Suprapubic skin (tissue), 4 donors: Measurements from ENCODE around the gene AQP2.

ENCODE experiments used
- CTCF ChIP-seq, 2 donors: fragments of 200-600 bp in 1 of 2; fragments of 450-650 bp in 1 of 2; sonication (generic) in 1 of 2; IDR thresholded peaks; one replicate each; pipeline ENCODE4 v1.5.1; 2016 to 2019; ENCODE audit warnings: antibody characterized with exemption in 2 of 2, mild to moderate bottlenecking in 1 of 2, moderate library complexity in 1 of 2
- POLR2A ChIP-seq, 2 donors: fragments of 450-650 bp; IDR thresholded peaks; one replicate each; pipeline ENCODE4 v1.6.1; 2017; ENCODE audit warnings: antibody characterized with exemption in 2 of 2, mild to moderate bottlenecking in 2 of 2, moderate library complexity in 2 of 2
- POLR2AphosphoS5 ChIP-seq, 3 donors: sonication (generic); formaldehyde crosslinking; IDR thresholded peaks; one replicate each; pipeline ENCODE4 v1.6.1; 2017; ENCODE audit warnings: antibody characterized with exemption in 3 of 3

DNA sequence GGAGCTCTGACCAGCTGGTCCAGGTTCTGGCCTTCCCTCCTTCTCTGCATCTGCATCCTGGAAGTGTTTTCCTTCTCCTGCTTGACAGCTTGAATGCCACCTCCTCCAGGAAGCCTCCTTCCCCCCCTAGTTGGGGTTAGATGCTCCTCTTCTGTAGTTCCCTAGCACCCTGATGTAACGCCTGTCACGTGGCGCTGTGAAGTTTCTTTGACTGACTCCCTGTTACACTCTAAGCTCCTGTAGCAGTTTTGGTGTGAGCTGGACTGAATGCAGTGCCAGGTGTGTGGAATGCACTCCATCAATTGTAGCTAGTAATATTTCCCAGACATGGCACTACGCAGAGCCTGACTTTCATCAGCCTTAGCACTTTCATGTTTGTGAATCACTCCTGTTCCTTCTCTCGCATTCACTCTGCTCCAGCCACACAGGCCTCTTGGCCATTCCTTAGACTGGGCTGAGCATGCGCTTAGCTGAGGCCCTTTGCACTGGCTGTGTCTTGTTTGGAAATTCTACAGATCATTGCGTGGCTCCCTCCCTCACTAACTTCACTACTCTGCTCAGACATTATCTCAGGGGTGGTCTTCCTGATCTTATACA is 44.7 kb upstream of the AQP2 start:
- TF ChIP-seq POLR2A (IDR thresholded peaks at IDR 0.05), result no peak
- no peak for TF ChIP-seq CTCF (IDR thresholded peaks at IDR 0.05)
- no peak for TF ChIP-seq POLR2AphosphoS5 (IDR thresholded peaks at IDR 0.05)
